ENCODE results near the gene CFAP45. TPM values are rescaled to one million over a fixed set of nuclear protein-coding genes. Genes with fewer than 3 reads are reported as not detected.

CFAP45 gene
- total RNA-seq, 4 donors from 2014 or later, result 0.56 to 0.94 TPM; not detected in 2

GRCh38 chr1:159939678-159940002 is 39.7 kb upstream of the CFAP45 start:
- DNase-seq, result no peak
- Histone ChIP-seq H3K4me3 (replicated peaks in 1 of 3) (no peak overlapping the region), H3K4me1 (peaks cover 0 to 14% of the 10 kb centered on the region in 2 donors), H3K9me3 (no peaks in the 10 kb centered on the region), H3K27ac (no peak overlapping the region), H3K36me3 (no peaks in the 10 kb centered on the region), H3K27me3 (no peaks in the 10 kb centered on the region)
- 82 to 85% methylated on average over 3 of the region's 3 CpGs for WGBS, 2 donors
- TF ChIP-seq, protein P1, sequence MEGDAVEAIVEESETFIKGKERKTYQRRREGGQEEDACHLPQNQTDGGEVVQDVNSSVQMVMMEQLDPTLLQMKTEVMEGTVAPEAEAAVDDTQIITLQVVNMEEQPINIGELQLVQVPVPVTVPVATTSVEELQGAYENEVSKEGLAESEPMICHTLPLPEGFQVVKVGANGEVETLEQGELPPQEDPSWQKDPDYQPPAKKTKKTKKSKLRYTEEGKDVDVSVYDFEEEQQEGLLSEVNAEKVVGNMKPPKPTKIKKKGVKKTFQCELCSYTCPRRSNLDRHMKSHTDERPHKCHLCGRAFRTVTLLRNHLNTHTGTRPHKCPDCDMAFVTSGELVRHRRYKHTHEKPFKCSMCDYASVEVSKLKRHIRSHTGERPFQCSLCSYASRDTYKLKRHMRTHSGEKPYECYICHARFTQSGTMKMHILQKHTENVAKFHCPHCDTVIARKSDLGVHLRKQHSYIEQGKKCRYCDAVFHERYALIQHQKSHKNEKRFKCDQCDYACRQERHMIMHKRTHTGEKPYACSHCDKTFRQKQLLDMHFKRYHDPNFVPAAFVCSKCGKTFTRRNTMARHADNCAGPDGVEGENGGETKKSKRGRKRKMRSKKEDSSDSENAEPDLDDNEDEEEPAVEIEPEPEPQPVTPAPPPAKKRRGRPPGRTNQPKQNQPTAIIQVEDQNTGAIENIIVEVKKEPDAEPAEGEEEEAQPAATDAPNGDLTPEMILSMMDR (IDR thresholded peaks at IDR 0.05), result no peak
- no peak for TF ChIP-seq POLR2A (IDR thresholded peaks at IDR 0.05)
- intact Hi-C loops (cut with DNase I), result no loop called here

GRCh38 chr1:159938905-159939677 is 39.1 kb upstream of the CFAP45 start:
- peaks cover 0 to 14% of the 10 kb centered on the region in 2 donors for H3K4me1 ChIP-seq
- TF ChIP-seq POLR2A (IDR thresholded peaks at IDR 0.05), result no peak
- TF ChIP-seq, protein P1 (IDR thresholded peaks at IDR 0.05), result no peak
- H3K27ac ChIP-seq, result no peak overlapping the region
- no peaks in the 10 kb centered on the region for H3K9me3 ChIP-seq
- DNase-seq, result no peak
- 87 to 92% methylated on average over 6 of the region's 6 CpGs for WGBS, 2 donors
- no peaks in the 10 kb centered on the region for H3K36me3 ChIP-seq
- no peaks in the 10 kb centered on the region for H3K27me3 ChIP-seq
- no peak overlapping the region for H3K4me3 ChIP-seq (replicated peaks in 1 of 3)
- intact Hi-C loops (cut with DNase I), result no loop called here

DNA sequence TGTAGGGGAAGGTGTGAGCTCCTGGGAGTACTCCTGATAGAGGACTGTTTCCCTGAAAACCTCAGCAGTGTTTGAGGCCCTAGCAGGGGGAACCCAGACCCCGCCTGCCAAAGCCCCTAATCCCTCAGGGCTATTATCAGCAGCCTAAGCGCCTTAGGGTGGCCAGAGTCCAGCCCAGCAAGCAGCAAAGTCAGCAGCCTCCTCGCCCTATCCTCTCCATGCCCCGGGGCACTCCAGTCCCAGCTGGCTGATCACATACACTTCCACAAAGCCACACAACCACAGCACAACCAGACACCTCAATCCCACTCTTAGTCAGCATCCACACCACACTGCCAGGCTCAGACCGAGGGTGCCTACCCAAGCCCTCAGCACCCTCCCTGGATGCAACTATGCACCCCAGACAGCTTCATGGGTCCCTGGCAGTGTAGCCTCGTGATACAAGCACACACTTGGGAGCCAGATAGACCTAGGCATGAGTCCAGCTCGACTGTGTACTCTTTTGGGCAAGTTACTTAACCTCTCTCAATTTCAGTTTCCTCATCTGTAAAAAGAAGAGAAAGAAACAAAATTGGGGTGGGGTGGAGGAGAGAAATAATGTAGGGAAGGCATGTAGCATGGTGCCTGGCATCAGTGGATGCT is 38.4 kb upstream of the CFAP45 start:
- H3K36me3 ChIP-seq, result no peaks in the 10 kb centered on the region
- no peak overlapping the region for H3K4me3 ChIP-seq (replicated peaks in 1 of 3)
- 58 to 74% methylated on average over 6 to 7 of the region's 7 CpGs for WGBS, 2 donors
- H3K27ac ChIP-seq, result no peak overlapping the region
- no peaks in the 10 kb centered on the region for H3K27me3 ChIP-seq
- DNase-seq, result no peak
- H3K4me1 ChIP-seq, result peaks cover 0 to 14% of the 10 kb centered on the region in 2 donors
- intact Hi-C loops (cut with DNase I), result no loop called here
- TF ChIP-seq, protein P1 (IDR thresholded peaks at IDR 0.05), result no peak
- TF ChIP-seq POLR2A (IDR thresholded peaks at IDR 0.05), result no peak
- no peaks in the 10 kb centered on the region for H3K9me3 ChIP-seq

GRCh38 chr1:159937054-159937750 is 37.2 kb upstream of the CFAP45 start:
- TF ChIP-seq, protein P1 (IDR thresholded peaks at IDR 0.05), result no peak
- no peak for TF ChIP-seq POLR2A (IDR thresholded peaks at IDR 0.05)
- H3K27me3 ChIP-seq, result no peaks in the 10 kb centered on the region
- intact Hi-C loops (cut with DNase I), result loop anchor here (2.0 kb wide), 1 partner anchor 68 kb away; no protein-coding TSS in a partner anchor
- no peak overlapping the region for H3K4me3 ChIP-seq (replicated peaks in 1 of 3)
- H3K27ac ChIP-seq, result no peak overlapping the region
- H3K36me3 ChIP-seq, result no peaks in the 10 kb centered on the region
- no peaks in the 10 kb centered on the region for H3K9me3 ChIP-seq
- peaks cover 0 to 14% of the 10 kb centered on the region in 2 donors for H3K4me1 ChIP-seq
- WGBS, 2 donors, result 46 to 68% methylated on average over 2 to 4 of the region's 4 CpGs
- no peak for DNase-seq

Measured in thyroid gland (tissue), 4 donors.